ENCODE data around the gene INTS1.

GRCh38 chr7:1427064-1427657 is 77.0 kb downstream of the INTS1 start:
- no peak for TF ChIP-seq SIN3A (IDR thresholded peaks at IDR 0.05; ENCODE audit: borderline replicate concordance, insufficient read depth, low read length)
- TF ChIP-seq REST (IDR thresholded peaks at IDR 0.05; ENCODE audit: insufficient read depth in 1 of 2, low read depth in 2 of 2, low read length in 2 of 2): no peak

Data from PFSK-1 (cell line).